WTC11 (cell line): ENCODE data around the gene ARHGEF28. TPM values are rescaled to one million over a fixed set of nuclear protein-coding genes. Genes with fewer than 3 reads are reported as not detected.

Source experiments
- ATAC-seq: fragments of 200-7000 bp; cut with Tn5 transposase; 2 replicates; pipeline ENCODE4 v1.10.0; 2021; ENCODE audit warnings: mild to moderate bottlenecking, moderate library complexity
- CTCF ChIA-PET: fragments of 300-600 bp; sonication (Branson Sonifier 250); formaldehyde crosslinking; loops from one replicate; lab custom pipeline; 2021; ENCODE audit warnings: antibody characterized with exemption; lab: Charles Lee
- POLR2A ChIA-PET: fragments of 350-600 bp; sonication (Branson Sonifier 250); formaldehyde crosslinking; loops from one replicate; lab custom pipeline; 2021; ENCODE audit warnings: antibody characterized with exemption; lab: Charles Lee
- DNase-seq: peaks from one replicate; pipeline ENCODE4 v3.0.0; 2021; ENCODE audit warnings: low spot score
- H3K27ac Mint-ChIP-seq: 2 replicates; pipeline ENCODE4 v1.8.0; 2021; ENCODE audit warnings: mixed read lengths
- H3K27me3 Mint-ChIP-seq: 2 replicates; pipeline ENCODE4 v1.8.0; 2021; ENCODE audit warnings: low read depth, mild to moderate bottlenecking, moderate library complexity, mixed read lengths
- H3K36me3 Mint-ChIP-seq: 2 replicates; pipeline ENCODE4 v1.8.0; 2021; ENCODE audit warnings: mixed read lengths
- H3K4me1 Mint-ChIP-seq: 2 replicates; pipeline ENCODE4 v1.8.0; 2022; ENCODE audit warnings: mixed read lengths
- H3K4me3 Mint-ChIP-seq: 2 replicates; pipeline ENCODE4 v1.8.0; 2021; ENCODE audit warnings: mild to moderate bottlenecking, moderate library complexity, mixed read lengths
- H3K9me3 Mint-ChIP-seq: 2 replicates; pipeline ENCODE4 v1.8.0; 2021; ENCODE audit warnings: mixed read lengths
- CREB1 ChIP-seq: sonication (generic); formaldehyde crosslinking; IDR thresholded peaks from 2 replicates; pipeline ENCODE4 v1.8.0; 2023; ENCODE audit warnings: mild to moderate bottlenecking, missing genetic modification reagents
- ESRRA ChIP-seq: sonication (generic); formaldehyde crosslinking; IDR thresholded peaks from 2 replicates; pipeline ENCODE4 v1.8.1; 2022; ENCODE audit warnings: mild to moderate bottlenecking, missing genetic modification reagents, borderline replicate concordance
- FOXP1 ChIP-seq: sonication (generic); formaldehyde crosslinking; IDR thresholded peaks from 2 replicates; pipeline ENCODE4 v1.8.0; 2022; ENCODE audit warnings: missing genetic modification reagents, mild to moderate bottlenecking, moderate library complexity, borderline replicate concordance
- GABPB1 ChIP-seq: sonication (generic); formaldehyde crosslinking; IDR thresholded peaks from 2 replicates; pipeline ENCODE4 v1.8.1; 2023; ENCODE audit warnings: mild to moderate bottlenecking, missing genetic modification reagents
- JUN ChIP-seq: sonication (generic); formaldehyde crosslinking; IDR thresholded peaks from 2 replicates; pipeline ENCODE4 v1.8.0; 2023; ENCODE audit warnings: mild to moderate bottlenecking, missing genetic modification reagents
- NR2C2 ChIP-seq: sonication (generic); formaldehyde crosslinking; IDR thresholded peaks from 2 replicates; pipeline ENCODE4 v1.8.0; 2022; ENCODE audit warnings: mild to moderate bottlenecking, missing genetic modification reagents
- PRRX2 ChIP-seq: fragments of 250-450 bp; sonication (Bioruptor Pico); IDR thresholded peaks from 2 replicates; pipeline ENCODE4 v1.8.0; 2021; ENCODE audit warnings: mild to moderate bottlenecking
- SMAD3 ChIP-seq: sonication (generic); formaldehyde crosslinking; IDR thresholded peaks from 2 replicates; pipeline ENCODE4 v1.8.0; 2022; ENCODE audit warnings: missing genetic modification reagents, mild to moderate bottlenecking, borderline replicate concordance
- SMAD4 ChIP-seq: sonication (generic); formaldehyde crosslinking; IDR thresholded peaks from 2 replicates; pipeline ENCODE4 v1.8.0; 2022; ENCODE audit warnings: mild to moderate bottlenecking, missing genetic modification reagents
- TCF7 ChIP-seq: sonication (generic); formaldehyde crosslinking; IDR thresholded peaks from 2 replicates; pipeline ENCODE4 v1.8.0; 2022; ENCODE audit warnings: mild to moderate bottlenecking, low read depth, missing genetic modification reagents, moderate library complexity
- ZNF138 ChIP-seq: sonication (generic); formaldehyde crosslinking; conservative IDR thresholded peaks from 2 replicates; pipeline ENCODE4 v1.8.1; 2022; ENCODE audit warnings: mild to moderate bottlenecking, moderate library complexity, missing genetic modification reagents
- ZNF416 ChIP-seq: fragments of 250-450 bp; sonication (Bioruptor Pico); IDR thresholded peaks from 2 replicates; pipeline ENCODE4 v1.9.0; 2021; ENCODE audit warnings: mild to moderate bottlenecking, inconsistent platforms
- total RNA-seq: library from RNA; stranded (reverse); gene quantifications from 3 replicates; pipeline ENCODE4 v1.2.3, GENCODE V29; 2021
- TF ChIP-seq, protein P1 (sequence below): fragments of 250-450 bp; sonication (Bioruptor Pico); IDR thresholded peaks from 2 replicates; pipeline ENCODE4 v1.9.0; 2021; ENCODE audit warnings: mild to moderate bottlenecking, borderline replicate concordance
- TF ChIP-seq, protein P2 (sequence below): fragments of 200-600 bp; IDR thresholded peaks from 2 replicates; pipeline ENCODE4 v1.8.0; 2022; ENCODE audit warnings: antibody characterized with exemption
- TF ChIP-seq, protein P3 (sequence below): sonication (generic); formaldehyde crosslinking; IDR thresholded peaks from 2 replicates; pipeline ENCODE4 v1.8.0; 2022; ENCODE audit warnings: mild to moderate bottlenecking, missing genetic modification reagents
- TF ChIP-seq, protein P4 (sequence below): sonication (generic); formaldehyde crosslinking; IDR thresholded peaks from 2 replicates; pipeline ENCODE4 v1.8.0; 2023; ENCODE audit warnings: missing genetic modification reagents, mild to moderate bottlenecking, borderline replicate concordance
- TF ChIP-seq, protein P5 (sequence below): sonication (generic); formaldehyde crosslinking; IDR thresholded peaks from 2 replicates; pipeline ENCODE4 v1.8.1; 2022; ENCODE audit warnings: low read depth, missing genetic modification reagents, borderline replicate concordance
- TF ChIP-seq, protein P6 (sequence below): sonication (generic); formaldehyde crosslinking; IDR thresholded peaks from 2 replicates; pipeline ENCODE4 v1.8.0; 2022; ENCODE audit warnings: missing genetic modification reagents

Gene ARHGEF28
- total RNA-seq, 1 experiment from 2014 or later = 0.96 TPM

DNA sequence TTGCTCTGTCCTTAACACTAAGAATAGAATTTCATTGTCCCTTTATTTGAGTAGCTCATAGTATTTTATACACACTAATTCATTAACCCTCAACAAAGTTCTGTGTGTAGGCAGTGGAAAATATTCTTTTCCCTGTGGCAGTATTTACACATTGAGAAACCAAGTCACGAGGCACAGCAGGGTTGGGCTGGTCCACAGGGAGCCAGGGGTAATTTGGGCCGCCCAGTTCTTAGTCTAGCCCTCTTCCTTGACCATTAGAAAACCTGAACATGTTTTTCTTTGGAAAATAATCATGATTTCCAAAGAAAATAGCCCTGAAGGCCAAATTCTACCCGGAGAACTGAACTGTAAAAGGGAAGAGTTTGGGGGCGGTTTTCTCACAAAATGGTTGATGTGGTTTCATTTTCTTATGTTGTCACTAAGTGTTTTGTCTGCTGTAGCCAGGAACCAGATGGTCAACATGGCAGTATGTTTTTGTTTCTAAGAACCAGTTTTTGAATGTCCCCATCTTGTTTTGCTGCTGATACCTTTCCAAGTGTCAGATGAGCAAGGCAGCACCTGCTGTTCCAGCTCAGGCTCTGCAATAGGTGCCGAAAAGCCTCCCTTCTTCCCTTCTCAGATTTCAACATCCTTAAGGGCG lies 29.6 kb downstream of the ARHGEF28 start:
- CTCF ChIA-PET = no interaction called here

More for the DNA sequence above, 29.6 kb downstream of the ARHGEF28 start:
- H3K27ac Mint-ChIP-seq = no peak overlapping the region
- H3K4me1 Mint-ChIP-seq = peaks cover 3% of the 10 kb centered on the region; the same call in 1 of the 2 replicates
- peaks cover 8% of the 10 kb centered on the region; the same call in 1 of the 2 replicates for H3K9me3 Mint-ChIP-seq
- DNase-seq (no peak), ATAC-seq (no peak)
- H3K36me3 Mint-ChIP-seq = no peaks in the 10 kb centered on the region
- no peak for TF ChIP-seq PRRX2 (CRISPR knock-in tag)
- no peak for TF ChIP-seq ZNF416 (CRISPR knock-in tag)
- TF ChIP-seq TCF7 (CRISPR knock-in tag) = no peak
- TF ChIP-seq, protein P1, sequence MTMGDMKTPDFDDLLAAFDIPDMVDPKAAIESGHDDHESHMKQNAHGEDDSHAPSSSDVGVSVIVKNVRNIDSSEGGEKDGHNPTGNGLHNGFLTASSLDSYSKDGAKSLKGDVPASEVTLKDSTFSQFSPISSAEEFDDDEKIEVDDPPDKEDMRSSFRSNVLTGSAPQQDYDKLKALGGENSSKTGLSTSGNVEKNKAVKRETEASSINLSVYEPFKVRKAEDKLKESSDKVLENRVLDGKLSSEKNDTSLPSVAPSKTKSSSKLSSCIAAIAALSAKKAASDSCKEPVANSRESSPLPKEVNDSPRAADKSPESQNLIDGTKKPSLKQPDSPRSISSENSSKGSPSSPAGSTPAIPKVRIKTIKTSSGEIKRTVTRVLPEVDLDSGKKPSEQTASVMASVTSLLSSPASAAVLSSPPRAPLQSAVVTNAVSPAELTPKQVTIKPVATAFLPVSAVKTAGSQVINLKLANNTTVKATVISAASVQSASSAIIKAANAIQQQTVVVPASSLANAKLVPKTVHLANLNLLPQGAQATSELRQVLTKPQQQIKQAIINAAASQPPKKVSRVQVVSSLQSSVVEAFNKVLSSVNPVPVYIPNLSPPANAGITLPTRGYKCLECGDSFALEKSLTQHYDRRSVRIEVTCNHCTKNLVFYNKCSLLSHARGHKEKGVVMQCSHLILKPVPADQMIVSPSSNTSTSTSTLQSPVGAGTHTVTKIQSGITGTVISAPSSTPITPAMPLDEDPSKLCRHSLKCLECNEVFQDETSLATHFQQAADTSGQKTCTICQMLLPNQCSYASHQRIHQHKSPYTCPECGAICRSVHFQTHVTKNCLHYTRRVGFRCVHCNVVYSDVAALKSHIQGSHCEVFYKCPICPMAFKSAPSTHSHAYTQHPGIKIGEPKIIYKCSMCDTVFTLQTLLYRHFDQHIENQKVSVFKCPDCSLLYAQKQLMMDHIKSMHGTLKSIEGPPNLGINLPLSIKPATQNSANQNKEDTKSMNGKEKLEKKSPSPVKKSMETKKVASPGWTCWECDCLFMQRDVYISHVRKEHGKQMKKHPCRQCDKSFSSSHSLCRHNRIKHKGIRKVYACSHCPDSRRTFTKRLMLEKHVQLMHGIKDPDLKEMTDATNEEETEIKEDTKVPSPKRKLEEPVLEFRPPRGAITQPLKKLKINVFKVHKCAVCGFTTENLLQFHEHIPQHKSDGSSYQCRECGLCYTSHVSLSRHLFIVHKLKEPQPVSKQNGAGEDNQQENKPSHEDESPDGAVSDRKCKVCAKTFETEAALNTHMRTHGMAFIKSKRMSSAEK (CRISPR knock-in tag) = no peak
- no peak for TF ChIP-seq ZNF138
- TF ChIP-seq, protein P2, sequence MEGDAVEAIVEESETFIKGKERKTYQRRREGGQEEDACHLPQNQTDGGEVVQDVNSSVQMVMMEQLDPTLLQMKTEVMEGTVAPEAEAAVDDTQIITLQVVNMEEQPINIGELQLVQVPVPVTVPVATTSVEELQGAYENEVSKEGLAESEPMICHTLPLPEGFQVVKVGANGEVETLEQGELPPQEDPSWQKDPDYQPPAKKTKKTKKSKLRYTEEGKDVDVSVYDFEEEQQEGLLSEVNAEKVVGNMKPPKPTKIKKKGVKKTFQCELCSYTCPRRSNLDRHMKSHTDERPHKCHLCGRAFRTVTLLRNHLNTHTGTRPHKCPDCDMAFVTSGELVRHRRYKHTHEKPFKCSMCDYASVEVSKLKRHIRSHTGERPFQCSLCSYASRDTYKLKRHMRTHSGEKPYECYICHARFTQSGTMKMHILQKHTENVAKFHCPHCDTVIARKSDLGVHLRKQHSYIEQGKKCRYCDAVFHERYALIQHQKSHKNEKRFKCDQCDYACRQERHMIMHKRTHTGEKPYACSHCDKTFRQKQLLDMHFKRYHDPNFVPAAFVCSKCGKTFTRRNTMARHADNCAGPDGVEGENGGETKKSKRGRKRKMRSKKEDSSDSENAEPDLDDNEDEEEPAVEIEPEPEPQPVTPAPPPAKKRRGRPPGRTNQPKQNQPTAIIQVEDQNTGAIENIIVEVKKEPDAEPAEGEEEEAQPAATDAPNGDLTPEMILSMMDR = no peak
- no peak for TF ChIP-seq GABPB1
- TF ChIP-seq, protein P3, sequence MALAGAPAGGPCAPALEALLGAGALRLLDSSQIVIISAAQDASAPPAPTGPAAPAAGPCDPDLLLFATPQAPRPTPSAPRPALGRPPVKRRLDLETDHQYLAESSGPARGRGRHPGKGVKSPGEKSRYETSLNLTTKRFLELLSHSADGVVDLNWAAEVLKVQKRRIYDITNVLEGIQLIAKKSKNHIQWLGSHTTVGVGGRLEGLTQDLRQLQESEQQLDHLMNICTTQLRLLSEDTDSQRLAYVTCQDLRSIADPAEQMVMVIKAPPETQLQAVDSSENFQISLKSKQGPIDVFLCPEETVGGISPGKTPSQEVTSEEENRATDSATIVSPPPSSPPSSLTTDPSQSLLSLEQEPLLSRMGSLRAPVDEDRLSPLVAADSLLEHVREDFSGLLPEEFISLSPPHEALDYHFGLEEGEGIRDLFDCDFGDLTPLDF (CRISPR knock-in tag) = no peak
- TF ChIP-seq, protein P4, sequence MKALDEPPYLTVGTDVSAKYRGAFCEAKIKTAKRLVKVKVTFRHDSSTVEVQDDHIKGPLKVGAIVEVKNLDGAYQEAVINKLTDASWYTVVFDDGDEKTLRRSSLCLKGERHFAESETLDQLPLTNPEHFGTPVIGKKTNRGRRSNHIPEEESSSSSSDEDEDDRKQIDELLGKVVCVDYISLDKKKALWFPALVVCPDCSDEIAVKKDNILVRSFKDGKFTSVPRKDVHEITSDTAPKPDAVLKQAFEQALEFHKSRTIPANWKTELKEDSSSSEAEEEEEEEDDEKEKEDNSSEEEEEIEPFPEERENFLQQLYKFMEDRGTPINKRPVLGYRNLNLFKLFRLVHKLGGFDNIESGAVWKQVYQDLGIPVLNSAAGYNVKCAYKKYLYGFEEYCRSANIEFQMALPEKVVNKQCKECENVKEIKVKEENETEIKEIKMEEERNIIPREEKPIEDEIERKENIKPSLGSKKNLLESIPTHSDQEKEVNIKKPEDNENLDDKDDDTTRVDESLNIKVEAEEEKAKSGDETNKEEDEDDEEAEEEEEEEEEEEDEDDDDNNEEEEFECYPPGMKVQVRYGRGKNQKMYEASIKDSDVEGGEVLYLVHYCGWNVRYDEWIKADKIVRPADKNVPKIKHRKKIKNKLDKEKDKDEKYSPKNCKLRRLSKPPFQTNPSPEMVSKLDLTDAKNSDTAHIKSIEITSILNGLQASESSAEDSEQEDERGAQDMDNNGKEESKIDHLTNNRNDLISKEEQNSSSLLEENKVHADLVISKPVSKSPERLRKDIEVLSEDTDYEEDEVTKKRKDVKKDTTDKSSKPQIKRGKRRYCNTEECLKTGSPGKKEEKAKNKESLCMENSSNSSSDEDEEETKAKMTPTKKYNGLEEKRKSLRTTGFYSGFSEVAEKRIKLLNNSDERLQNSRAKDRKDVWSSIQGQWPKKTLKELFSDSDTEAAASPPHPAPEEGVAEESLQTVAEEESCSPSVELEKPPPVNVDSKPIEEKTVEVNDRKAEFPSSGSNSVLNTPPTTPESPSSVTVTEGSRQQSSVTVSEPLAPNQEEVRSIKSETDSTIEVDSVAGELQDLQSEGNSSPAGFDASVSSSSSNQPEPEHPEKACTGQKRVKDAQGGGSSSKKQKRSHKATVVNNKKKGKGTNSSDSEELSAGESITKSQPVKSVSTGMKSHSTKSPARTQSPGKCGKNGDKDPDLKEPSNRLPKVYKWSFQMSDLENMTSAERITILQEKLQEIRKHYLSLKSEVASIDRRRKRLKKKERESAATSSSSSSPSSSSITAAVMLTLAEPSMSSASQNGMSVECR (CRISPR knock-in tag) = no peak
- no peak for TF ChIP-seq FOXP1 (CRISPR knock-in tag)
- no peak for TF ChIP-seq SMAD3 (CRISPR knock-in tag)
- TF ChIP-seq, protein P5, sequence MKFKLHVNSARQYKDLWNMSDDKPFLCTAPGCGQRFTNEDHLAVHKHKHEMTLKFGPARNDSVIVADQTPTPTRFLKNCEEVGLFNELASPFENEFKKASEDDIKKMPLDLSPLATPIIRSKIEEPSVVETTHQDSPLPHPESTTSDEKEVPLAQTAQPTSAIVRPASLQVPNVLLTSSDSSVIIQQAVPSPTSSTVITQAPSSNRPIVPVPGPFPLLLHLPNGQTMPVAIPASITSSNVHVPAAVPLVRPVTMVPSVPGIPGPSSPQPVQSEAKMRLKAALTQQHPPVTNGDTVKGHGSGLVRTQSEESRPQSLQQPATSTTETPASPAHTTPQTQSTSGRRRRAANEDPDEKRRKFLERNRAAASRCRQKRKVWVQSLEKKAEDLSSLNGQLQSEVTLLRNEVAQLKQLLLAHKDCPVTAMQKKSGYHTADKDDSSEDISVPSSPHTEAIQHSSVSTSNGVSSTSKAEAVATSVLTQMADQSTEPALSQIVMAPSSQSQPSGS (CRISPR knock-in tag) = no peak
- TF ChIP-seq ESRRA (CRISPR knock-in tag) = no peak
- TF ChIP-seq JUN (CRISPR knock-in tag) = no peak
- no peak for TF ChIP-seq CREB1 (CRISPR knock-in tag)
- no peak for TF ChIP-seq SMAD4 (CRISPR knock-in tag)
- no peak for TF ChIP-seq NR2C2 (CRISPR knock-in tag)
- TF ChIP-seq, protein P6, sequence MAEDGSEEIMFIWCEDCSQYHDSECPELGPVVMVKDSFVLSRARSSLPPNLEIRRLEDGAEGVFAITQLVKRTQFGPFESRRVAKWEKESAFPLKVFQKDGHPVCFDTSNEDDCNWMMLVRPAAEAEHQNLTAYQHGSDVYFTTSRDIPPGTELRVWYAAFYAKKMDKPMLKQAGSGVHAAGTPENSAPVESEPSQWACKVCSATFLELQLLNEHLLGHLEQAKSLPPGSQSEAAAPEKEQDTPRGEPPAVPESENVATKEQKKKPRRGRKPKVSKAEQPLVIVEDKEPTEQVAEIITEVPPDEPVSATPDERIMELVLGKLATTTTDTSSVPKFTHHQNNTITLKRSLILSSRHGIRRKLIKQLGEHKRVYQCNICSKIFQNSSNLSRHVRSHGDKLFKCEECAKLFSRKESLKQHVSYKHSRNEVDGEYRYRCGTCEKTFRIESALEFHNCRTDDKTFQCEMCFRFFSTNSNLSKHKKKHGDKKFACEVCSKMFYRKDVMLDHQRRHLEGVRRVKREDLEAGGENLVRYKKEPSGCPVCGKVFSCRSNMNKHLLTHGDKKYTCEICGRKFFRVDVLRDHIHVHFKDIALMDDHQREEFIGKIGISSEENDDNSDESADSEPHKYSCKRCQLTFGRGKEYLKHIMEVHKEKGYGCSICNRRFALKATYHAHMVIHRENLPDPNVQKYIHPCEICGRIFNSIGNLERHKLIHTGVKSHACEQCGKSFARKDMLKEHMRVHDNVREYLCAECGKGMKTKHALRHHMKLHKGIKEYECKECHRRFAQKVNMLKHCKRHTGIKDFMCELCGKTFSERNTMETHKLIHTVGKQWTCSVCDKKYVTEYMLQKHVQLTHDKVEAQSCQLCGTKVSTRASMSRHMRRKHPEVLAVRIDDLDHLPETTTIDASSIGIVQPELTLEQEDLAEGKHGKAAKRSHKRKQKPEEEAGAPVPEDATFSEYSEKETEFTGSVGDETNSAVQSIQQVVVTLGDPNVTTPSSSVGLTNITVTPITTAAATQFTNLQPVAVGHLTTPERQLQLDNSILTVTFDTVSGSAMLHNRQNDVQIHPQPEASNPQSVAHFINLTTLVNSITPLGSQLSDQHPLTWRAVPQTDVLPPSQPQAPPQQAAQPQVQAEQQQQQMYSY (CRISPR knock-in tag) = no peak
- H3K27me3 Mint-ChIP-seq = no peaks in the 10 kb centered on the region; the same call in none of the 2 replicates
- no peak overlapping the region for H3K4me3 Mint-ChIP-seq
- POLR2A ChIA-PET = no interaction called here
